ENCODE measurements around the gene GPR176.

GPR176 gene

DNA sequence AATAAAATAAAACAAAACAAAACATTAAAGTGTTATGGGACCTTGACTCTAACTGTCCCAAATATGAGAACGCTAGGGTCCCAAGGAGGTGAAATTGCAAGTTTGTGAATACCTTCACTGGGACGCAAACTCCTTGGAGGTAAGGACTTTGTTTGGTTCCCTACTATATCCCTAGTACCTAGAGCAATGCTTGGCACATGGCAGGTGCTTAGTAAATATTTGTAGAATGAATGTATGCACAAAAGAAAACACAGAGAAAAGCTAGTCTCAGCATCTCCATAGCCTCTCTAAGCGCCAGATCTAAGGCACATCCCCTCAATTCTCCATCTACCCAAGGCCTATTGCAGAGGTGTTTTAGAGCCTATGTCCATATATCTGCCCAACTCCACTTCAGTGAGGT lies 30.5 kb downstream of the GPR176 start:
- DNase-seq (ENCODE audit: low read depth) = no peak

DNA sequence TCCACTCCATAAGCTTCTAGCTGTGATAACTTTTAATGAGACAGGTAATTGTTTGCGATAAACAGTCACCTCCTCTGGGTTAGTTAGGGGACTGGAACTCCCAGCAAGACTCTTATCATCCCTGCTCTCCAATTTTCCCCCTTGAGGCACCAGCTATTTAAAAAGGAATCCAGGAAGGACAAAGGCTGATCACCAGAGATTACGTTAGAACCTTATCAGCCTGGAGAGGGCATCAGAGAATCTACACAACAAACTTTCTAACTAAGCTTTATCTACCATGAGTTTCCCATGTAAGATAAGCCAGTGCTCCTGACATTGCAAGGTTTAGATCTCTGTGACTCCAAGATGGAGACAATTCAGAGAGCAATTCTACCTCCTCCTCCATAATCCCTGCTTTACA lies 31.3 kb downstream of the GPR176 start:
- no peak for DNase-seq (ENCODE audit: low read depth)

DNA sequence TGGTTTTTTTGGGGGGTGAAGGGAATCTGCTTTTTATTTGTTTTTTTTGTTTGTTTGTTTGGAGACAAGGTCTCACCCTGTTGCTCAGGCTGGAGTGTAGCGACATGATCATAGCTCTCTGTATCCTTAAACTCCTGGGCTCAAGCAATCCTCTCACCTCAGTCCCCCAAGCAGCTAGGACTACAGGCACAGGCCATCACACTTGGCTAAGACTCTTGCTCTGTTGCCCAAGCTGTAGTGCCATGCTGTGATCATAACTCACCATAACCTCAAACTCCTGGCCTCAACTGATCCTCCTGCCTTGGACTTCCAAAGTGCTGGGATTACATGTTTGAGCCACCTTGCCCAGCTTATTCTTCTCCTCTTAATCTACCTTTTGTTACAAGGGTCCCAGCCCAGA lies 31.8 kb downstream of the GPR176 start:
- no peak for DNase-seq (ENCODE audit: low read depth)

DNA sequence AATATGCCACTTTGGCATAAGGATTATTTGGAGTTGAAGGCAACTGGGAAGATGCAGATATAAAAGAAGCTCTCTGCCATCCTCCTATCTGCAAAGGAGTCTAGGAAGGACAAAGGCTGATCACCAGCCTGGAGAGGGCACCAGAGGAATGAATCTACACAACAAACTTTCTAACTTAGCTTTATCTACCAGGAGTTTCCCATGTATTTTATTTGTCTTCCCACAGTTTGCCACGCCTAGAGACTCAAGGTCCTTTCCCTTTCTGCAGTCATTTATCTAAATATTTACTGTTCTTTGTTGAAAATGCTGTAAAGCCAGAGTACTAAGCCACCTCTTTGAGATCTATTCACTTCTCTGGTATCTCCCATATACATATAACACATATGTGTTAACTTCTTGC lies 32.2 kb downstream of the GPR176 start:
- DNase-seq (ENCODE audit: low read depth) = no peak

DNA sequence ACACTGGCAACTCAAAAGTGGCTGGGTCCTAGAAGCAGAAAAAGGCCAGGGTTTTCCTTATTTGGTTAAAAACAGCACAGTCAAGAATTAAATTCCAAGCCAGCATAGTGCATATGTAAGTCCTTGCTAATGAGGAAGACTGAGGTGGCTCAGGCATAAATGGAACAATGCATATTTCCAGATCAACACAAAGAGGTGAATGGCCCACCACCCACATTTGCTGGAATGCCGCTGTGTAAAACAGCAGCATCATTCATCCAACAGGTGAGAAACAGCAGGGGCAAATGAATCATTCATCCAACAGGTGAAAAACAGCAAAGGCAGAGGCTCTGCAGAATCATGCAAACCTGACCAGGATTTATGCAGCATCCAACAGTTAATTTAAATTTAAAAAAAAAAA lies 32.9 kb downstream of the GPR176 start:
- DNase-seq (ENCODE audit: low read depth) = no peak

DNA sequence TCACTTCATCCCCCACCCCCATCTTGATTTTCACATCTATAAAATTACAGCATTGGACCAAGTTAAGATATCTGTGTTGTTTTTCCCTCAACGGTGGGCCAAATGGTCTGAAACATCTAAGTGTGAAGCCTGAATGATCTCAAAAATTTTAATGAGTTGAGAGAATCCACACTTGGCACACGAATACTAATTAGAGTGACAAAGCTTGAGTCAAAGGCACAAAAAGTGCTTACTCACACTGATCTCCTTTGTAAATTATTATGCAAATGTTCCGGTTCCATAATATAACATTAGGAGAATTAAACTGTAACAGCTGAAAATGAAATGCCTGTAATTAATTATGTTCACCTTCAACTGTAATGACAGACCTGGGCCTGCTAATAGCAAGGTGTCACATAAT lies 33.6 kb downstream of the GPR176 start:
- no peak for DNase-seq (ENCODE audit: low read depth)

DNA sequence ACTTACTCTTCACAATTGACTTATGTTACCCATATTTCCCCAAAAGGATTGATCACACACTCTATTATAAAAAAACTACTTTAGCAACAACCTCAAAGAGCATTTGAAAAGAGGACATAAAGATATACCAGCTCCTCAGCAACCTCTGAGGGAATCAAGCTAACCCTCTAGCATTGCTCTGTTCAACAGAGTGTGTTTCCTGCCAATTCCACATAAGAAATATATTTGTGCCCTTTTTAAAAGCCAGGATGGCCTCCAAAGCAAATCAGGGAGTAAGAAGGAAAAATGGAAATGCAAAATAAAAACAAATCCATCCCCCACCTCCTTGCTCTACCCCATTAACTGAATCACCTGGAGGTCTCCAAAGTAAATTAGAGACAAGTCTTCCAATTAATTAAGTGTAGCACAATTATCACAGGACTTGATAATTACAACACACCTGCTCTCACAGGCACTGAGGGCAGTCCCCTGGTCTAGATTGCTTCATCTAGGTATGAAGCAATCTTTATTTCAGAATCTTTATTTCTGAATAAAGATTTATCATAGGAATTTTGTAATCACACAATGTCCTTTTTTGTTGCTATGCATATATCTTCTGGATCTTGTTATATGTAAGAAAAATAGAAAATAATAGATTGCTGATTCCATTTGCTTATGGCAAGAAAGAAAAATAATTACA lies 34.8 kb downstream of the GPR176 start:
- DNase-seq (ENCODE audit: low read depth) = no peak

DNA sequence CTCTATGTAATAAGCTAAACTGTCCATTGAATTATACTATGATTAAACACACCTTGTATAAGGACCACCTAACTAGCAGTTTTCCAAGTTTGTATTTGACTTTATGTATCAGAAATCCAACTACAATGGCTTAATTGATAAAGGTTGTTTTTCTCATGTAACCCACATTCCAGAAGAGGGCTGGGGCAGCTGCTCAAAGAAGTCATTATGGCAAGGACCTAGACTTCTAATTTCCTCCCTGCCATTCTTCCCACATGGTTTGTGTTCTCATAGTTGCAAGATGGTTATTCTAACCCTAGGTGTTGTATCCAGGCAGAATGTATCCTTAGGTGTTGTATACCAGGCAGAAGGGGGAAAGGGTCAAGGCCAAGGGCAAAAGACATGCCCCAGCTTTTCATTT lies 35.7 kb downstream of the GPR176 start:
- no peak for DNase-seq (ENCODE audit: low read depth)

DNA sequence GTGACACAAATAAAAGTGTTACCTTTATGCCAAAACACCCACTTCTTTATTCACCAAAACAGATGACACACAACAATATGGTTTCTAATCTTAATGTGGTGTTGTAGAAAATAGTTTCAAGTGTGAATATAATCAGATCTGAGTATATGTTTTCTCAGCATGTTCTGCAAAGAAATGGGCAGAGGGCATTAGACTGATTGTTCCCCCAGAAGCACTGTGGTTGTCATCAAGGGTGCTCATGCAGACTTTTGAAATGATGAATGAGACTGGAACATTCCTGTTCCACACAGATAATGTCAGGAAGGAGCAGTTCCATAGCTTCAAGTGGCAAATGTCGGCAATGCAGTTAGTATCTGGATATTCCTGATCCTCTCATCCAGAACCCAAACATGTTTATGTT lies 37.5 kb downstream of the GPR176 start:
- no peak for DNase-seq (ENCODE audit: low read depth)

DNA sequence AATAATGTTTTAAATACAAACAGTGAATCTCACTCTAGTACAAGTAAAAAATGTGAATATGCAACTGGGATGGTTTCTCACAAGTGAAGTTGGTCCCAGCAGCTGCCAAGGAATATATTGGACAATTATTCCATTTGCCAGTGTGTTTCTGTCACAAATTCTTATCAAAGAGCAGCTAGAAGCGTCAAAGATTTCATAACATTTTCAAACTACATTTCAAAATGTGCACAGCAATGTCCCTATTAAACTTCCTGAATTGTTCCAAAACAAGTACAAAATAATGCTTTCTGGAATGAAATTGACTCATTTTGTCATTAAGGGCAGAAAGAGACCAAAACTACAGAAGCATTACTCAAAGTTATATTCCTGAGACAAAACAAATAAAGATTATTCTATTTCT lies 38.3 kb downstream of the GPR176 start:
- DNase-seq (ENCODE audit: low read depth) = no peak

DNA sequence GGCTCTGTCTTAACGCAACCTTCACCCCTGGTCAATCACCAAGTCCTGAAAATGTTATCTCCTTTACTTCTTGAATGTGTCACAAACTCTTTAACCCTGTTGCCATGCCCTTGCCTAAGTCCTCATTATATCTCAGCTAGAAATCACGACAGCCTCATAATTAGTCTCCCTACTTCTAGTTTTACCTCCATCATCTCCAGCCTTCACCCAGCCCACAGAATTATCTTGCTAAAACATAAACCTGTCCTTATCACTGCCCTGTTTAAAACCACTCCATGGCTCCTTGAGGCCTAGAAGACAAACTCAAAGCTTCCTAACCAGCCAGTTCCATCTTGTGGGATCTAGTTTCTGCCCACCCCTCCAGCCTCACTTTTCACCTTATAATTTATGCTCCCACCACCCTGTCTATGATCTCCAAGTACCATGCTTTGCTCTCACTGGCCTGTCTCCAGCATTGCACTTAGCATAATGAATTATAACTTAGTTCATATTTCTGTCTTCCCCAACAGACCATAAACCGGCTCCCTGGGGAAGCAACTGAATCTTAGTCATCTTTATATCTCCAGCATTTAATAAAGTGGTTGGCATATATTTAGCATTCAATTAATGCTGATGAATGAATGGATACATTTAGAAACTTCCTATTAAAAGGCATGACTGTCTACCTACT lies 39.2 kb downstream of the GPR176 start:
- DNase-seq (ENCODE audit: low read depth) = no peak

DNA sequence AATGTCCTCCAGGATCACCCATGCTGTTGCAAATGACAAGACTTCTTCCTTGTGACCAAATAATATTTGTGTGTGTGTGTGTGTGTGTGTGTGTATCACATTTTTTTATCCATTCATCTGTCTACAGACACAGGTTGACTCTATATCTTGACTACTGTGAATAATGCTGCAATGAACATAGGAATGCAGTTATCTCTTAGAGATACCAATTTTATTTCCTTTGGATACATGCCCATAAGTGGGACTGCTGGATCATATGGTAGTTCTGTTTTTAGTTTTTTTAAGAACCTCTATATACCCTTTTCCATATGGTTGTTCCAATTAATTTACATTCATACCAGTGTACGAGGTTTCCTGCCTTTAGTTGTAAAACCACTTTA lies 41.7 kb downstream of the GPR176 start:
- DNase-seq (ENCODE audit: low read depth) = no peak

DNA sequence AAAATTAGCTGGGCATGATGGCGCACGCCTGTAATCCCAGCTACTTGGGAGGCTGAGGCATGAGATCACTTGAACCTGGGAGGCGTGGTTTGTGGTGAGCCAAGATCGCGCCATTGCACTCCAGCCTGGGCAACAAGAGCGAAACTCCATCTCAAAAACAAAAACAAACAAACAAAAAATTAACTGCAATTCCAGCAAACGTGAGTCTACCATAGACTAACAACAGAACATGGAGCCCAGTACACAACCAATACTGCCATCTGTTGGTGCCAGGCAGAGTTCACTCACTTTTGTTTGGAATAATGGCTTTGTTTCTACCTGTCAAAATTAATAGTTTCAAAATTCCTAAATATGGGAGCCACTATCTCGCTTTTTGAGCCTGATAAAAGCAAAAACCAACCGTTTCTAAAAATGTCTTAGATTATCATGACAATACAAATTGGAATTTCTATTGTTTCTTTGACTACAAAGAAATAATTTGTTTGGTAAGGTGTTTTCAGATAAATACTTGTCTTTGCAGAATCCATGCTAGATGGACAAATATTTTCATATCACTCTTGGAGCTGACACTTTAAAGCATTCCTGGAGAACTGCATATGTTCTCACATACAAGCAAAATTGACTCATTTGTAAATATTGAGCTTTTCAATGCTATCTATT lies 45.0 kb downstream of the GPR176 start:
- DNase-seq (ENCODE audit: low read depth) = no peak

DNA sequence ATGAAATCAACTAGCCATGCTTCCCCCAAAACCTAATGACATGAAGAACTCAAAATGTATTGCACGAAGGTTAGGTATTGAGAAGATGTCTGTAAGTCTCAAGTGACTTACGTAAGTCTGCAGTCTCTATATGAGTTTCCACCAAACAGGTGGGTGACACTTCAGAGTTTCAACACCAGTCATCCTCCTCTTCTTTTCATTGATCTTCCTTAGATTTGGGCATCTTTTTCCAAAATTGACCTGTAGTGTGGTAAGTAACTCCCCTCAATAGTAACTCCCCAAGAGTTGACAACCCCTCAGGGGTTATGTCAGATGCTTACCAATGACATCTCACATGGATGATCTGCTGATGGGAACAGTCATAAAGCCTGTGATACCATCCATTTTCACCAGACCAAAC lies 46.1 kb downstream of the GPR176 start:
- no peak for DNase-seq (ENCODE audit: low read depth)

DNA sequence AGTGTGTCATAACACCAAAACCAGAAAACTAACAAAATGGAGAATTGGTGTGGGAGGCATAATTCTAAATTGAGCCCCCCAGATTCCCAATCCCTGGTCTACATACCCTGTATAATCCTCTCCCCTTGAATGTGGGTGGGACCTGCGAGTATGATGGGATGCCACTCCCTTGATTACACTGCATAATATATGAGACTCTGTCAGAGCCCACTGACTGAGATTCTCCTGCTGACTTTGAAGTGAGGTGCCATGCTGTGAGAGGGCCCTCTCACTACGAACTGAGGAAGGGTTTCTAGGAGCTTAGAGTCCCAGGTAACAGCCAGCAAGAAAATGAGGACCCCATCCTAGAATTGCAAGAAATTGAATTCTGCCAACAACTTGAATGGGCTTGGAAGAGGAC lies 49.5 kb downstream of the GPR176 start:
- DNase-seq (ENCODE audit: low read depth) = no peak

DNA sequence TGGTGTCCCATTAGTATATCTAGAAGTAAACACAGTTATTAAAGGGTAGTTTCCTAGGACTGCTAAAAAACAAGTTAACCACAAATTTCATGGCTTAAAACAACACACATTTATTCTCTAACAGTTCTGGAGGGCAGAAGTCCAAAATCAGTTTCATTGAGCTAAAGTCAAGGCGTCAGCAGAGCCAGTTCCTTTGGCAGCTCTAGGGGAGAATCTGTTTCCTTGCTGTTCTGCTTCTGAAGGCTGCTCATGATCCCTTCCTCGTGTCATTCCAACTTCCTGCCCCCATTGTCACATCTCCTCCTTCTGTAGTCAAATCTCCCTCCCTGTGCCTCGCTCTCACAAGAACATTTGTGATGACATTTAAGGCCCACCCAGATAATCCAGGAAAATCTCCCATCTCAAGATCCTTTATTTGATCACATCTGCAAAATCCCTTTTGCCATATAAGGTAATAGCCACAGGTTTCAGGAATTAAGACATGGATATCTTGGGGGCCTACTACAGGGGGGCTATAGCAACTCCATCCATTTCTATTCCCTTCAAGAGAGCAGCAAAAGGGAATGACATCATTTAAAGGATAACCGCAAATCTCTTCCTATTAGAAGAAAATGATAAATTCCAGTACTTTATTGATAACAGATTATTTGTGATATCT lies 50.1 kb downstream of the GPR176 start:
- no peak for DNase-seq (ENCODE audit: low read depth)

DNA sequence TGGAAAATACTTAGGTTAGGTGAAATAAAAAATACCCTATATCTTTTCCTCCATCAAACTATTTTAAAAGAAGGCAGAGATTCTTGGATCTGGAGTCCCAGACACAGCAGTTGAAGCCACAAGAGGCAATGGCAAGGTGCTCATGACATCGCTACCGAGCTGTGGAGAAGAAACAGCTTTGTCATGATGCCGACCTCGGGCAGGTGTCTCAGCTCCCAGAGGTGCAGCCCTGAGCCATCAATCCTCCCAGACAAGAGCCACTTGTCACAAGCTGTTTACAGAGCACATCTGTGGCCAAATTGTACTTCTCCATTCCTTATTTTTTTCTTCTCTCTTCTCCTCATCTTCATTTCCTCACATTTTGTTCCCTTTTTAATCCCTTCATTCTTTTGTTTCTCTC lies 50.8 kb downstream of the GPR176 start:
- DNase-seq (ENCODE audit: low read depth) = no peak

DNA sequence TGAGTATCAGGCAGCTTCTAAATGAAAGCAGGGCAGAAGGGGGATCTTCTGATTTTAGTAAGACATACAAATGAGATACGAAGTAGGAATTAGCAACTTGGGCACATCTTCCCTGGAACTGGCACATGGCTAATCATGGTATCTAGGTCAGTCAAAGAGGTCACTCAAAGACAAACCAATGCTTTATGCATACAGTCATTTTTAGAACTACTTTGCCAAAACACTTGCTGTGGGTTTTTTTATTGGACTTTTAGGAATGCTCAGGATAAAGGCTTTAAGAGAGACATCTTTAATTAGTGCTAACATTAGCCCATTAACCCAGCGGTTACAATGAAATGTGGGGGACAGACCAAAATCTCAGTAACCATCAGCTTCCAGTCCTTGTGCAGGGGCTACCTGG lies 51.7 kb downstream of the GPR176 start:
- no peak for DNase-seq (ENCODE audit: low read depth)

DNA sequence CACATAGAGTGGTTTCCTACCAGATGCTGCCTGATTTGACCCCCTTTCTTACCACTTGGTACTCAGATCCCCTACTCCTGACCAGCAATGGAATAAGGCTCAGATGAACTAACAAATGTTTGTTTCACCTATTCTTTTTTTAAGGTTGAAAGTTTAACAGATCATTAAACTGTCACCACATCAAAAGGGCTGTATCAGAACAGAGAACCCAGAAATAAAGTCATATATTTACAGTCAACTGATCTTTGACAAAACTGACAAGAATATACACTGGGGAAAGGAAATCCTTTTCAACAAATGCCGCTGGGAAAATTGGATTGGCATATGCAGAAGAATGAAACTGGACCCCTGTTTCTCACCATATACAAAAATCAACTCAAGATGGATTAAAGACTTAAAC lies 56.0 kb downstream of the GPR176 start:
- no peak for DNase-seq (ENCODE audit: low read depth)

DNA sequence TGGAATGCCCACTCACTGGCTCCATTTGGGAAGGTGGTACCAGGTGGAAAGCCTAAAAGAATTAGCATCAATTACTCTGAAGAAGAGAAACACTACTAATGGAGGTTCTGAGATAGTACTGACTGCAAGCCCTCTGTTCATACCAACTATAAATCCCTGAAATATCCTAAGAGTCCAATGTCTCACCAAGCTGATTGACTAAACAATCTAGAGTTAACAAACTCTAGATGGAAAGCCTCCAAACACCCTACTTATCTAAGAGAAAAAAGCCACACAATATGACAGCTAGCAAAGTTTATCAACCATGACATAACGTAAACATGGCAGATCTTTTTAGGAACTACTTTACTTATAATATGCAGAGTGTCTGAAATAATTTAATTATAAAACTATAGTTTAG lies 59.2 kb downstream of the GPR176 start:
- no peak for DNase-seq (ENCODE audit: low read depth)

DNA sequence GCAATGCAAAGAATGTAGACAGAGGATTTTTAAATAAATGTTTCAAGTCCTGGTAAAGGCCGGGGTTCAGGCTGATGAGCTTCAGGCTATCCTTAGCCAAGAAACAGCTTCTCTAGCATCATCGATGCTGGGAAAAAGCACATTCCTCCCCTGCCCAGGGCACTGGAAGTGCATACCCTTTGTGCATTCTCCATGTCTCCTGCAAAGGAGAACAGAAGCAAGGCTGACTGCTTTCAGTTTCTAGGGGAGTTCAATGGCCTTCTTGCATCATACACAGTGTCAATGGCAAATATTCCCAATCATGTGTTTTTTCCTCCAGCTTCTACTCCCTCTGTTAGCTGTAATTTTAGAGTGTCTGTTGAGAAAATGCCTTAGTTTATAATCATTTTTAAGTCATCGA lies 59.9 kb downstream of the GPR176 start:
- DNase-seq (ENCODE audit: low read depth) = no peak

DNA sequence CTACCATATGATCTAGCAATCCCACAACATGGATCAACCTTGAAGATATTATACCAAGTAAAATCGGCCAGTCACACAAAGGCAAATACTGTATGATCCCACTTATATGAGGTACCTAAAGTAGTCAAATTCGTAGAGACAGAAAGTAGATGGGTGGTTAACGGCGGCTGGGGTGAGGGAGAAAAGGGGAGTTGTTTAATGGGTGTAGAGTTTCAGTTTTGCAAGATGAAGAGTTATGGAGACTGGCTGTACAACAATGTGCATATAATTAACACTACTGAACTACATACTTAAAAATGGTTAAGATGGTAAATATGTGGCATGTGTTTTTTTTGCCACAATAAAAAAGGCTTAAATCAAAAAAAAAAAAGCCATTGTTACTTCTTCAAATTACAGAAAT lies 60.4 kb downstream of the GPR176 start:
- DNase-seq (ENCODE audit: low read depth) = no peak

DNA sequence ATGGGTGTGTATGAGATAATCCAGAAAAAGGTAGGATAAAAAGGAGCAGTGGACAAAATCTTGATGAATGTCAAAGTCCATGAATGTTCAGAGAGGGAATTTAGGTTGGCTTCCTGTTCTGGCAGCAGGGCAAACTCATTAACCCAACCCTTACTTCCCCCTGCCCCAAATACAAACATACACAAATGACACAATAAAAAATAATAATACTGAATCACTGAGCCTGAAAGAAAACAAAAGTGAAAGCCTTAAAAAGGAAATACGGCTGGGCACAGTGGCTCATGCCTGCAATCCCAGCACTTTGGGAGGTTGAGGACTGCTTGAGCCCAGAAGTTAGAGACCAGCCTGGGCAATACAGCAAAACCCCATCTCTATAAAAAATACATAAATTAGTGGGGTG lies 62.9 kb downstream of the GPR176 start:
- DNase-seq (ENCODE audit: low read depth) = no peak

Data from stimulated activated CD8-positive, alpha-beta memory T cell treated with anti-CD3 and anti-CD28 coated beads, Interleukin-7, amount 100 ng/mL, for 24 hours (primary cell).